Fibroblast of pulmonary artery (primary cell): Measurements from ENCODE around the gene TRIM29.
A peak's percentile ranks its signal among the peaks of the same experiment; 100 is the strongest.

Source experiments
- DNase-seq: peaks from one replicate; pipeline ENCODE4 v3.0.0-alpha.2; 2010; ENCODE audit warnings: low read depth
- H3K4me3 ChIP-seq: replicated peaks from 2 replicates; pipeline ENCODE4 v1.5.1; 2011; ENCODE audit warnings: low read depth, mild to moderate bottlenecking, control low read depth, low read length, moderate library complexity
- TF ChIP-seq, protein P1 (sequence below): IDR thresholded peaks from 2 replicates; pipeline ENCODE4 v1.5.1; 2011; ENCODE audit warnings: mild to moderate bottlenecking, control low read depth, low read length, inconsistent platforms; ENCODE audit errors: missing control alignments

TRIM29 gene

DNA sequence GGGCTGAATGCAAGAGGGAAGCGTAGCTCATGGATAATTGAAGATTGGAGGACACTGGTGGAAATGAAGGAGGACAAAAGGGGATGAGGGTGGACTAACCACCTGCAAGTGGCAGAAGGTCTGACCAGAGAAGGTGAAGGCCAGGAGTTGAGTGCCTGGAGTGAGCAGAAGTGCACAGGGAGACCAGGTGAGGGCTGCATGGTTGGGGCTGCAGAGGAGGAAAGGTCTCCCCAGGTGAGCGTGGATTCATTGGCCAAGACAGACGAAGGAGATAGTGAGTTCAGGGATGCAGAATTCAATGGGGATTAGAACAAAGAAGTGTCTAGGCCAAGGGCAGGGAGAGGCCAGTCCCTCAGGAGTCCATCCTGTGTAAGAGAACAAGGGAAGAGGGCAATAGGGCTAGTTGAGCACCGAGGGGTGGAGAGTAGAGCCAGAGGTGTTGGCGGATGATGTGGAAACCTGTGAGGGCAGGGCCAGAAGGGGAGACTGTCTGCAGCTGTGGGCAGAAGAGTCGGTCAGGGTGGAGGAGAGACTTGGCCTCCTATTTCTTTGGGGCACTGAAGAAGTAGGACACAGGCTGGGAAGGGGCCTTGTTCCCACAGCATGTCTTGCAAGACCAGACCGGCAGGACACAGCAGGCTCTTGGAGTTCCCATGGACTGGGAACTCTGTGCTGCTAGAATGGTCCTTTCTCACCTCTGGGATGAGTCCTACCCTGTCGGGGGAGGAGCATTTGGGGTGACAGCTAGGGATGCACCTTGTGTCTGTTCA lies 6.7 kb downstream of the TRIM29 start:
- TF ChIP-seq, protein P1, sequence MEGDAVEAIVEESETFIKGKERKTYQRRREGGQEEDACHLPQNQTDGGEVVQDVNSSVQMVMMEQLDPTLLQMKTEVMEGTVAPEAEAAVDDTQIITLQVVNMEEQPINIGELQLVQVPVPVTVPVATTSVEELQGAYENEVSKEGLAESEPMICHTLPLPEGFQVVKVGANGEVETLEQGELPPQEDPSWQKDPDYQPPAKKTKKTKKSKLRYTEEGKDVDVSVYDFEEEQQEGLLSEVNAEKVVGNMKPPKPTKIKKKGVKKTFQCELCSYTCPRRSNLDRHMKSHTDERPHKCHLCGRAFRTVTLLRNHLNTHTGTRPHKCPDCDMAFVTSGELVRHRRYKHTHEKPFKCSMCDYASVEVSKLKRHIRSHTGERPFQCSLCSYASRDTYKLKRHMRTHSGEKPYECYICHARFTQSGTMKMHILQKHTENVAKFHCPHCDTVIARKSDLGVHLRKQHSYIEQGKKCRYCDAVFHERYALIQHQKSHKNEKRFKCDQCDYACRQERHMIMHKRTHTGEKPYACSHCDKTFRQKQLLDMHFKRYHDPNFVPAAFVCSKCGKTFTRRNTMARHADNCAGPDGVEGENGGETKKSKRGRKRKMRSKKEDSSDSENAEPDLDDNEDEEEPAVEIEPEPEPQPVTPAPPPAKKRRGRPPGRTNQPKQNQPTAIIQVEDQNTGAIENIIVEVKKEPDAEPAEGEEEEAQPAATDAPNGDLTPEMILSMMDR: no peak
- DNase-seq: no peak
- H3K4me3 ChIP-seq: no peak overlapping the region

DNA sequence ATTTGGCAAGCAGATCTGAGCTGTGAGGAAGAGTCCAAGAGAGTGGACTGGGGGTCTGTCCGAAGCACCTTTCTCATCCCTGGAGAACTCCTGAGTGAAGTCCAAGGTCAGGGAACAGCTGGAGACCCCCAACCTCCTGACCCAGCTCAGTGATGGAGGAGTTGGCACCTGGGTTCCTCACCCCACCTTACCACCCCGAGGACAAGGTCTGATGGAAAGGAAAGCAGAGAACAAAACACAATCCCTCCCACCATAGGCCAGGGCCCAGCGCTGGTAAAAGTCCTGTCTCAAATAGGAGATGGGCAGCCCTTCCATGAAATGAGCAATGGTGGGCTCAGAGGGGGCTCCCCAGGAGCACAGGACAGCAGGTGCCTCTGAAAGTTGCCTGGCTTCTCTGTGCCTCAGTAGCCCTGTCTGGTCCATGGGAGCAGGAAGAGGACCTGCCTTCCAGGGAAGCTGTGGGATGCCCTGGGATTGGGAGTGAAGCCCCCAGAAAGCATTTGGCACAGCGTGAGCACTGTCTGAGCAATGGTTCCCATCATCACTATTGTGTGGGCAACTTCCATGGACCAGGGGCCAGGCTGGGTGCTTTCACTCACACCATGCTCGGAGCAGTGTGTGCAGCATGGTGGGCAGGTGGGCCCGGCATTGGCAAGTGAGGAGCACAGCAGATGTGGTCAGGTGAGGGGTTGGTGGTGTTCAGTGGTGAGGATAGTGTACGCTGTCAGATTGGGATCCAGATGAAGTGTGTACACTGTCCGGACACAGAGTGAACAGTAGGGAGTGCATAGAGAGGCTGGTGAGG lies 7.5 kb downstream of the TRIM29 start:
- TF ChIP-seq, protein P1: no peak
- no peak overlapping the region for H3K4me3 ChIP-seq
- DNase-seq: no peak

DNA sequence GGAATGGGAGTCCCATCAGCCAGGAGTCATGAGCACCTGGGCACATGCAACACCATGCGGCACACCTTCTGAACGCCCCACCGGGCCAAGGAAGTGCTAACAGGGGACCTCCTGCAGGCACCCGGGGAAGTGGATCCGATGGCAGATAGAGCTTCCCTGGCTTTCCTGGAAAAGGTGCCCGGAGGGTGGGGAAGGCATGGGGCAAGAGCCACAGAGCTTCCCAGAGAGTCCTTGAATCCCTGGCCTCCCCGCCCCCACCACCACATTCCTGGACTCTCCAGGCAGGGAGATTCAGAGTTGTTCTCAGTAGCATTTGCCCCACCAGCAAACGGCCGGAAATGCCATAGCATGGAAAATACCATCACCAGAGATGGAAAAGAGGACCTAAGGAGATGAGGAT lies 8.3 kb downstream of the TRIM29 start:
- H3K4me3 ChIP-seq: no peak overlapping the region
- no peak for DNase-seq
- TF ChIP-seq, protein P1: no peak

DNA sequence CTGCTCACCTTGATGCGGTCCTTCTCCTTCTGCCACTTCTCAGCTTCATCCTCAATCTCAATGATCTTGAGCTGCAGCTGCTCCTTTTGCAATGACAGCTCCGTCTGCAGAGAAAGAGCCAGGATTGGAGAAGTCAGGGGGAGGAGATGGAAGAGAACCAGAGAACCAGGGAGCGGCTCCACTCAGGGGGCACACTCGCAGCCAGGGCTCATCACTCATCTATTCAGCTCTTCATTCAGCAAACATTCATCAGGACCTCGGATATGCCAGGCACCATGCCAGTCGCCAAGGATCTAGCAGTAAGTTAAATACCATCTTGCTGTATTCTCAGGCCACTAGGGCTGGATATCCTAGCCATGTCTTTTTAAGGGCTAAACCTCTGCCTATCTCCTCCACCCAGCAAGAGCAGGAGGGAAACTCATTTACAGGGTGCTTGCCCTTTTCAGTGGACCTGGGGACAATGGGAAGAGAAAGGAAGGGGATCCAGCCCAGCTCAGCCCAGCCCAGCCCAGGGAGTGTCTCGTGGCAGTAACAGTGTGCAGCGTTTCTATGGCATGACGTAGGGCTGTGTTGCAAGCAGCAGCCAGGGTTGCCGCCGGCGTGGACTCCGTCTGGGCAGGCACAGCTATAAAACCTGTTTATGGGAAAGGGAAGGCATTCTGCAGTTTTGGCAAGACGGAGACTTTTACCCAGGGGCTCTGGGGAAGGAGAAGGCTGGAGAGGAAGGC lies 9.4 kb downstream of the TRIM29 start:
- no peak overlapping the region for H3K4me3 ChIP-seq
- peak; percentile 12 for DNase-seq
- TF ChIP-seq, protein P1: no peak

DNA sequence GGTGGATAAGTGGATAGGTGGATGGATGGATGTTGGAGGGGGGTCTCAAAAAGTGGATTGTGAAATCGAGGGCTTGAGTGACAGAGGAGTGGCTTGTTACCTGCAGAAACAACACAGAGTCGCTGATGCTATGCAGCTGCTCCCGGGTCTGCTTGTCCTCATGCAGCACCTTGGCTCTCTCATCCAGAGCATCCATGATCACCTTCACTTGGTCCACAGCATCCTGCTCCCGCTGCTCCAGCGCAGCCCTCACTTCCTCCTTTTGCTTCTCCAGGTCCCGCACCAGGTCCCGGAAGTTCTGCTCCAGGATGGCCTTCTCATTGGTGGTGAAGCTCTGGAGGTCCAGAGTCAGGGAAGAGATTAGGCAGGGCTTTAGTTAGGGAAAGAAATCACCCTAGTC lies 10.7 kb downstream of the TRIM29 start:
- H3K4me3 ChIP-seq: no peak overlapping the region
- TF ChIP-seq, protein P1: no peak
- no peak for DNase-seq

DNA sequence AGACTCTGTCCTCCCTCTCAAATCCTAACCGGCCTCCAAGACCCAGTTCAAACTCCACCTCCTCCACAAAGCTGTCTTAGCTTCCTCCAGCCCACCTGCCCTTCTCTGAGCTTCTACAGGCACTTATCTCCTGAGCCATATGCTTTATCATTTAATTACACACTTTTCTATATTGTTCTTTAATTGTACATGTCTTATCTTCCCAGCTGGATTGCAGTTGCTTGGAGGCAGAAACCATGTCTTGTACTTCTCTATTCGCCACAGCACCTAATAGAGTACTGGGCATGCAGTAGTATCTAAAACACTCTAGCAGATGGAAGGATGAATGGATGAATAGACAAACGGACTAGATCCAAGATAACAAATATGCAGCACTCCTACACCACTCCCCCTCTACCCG lies 11.3 kb downstream of the TRIM29 start:
- no peak for DNase-seq
- TF ChIP-seq, protein P1: no peak
- no peak overlapping the region for H3K4me3 ChIP-seq
